A549 treated with dexamethasone at 1 μM for 4 hours (cell line): Measurements from ENCODE around the gene CD164. TPM values are rescaled to one million over a fixed set of nuclear protein-coding genes. Genes with fewer than 3 reads are reported as not detected.

Source experiments
- total RNA-seq: library from RNA; stranded (reverse); fragments of 200-300 nt; extraction: Qiagen RNA extraction; gene quantifications from 5 replicates; pipeline ENCODE4 v1.2.3, GENCODE V29; 2022

CD164 gene
- total RNA-seq = 90.8 to 118 TPM (median 107 TPM) in 5 replicates

DNA sequence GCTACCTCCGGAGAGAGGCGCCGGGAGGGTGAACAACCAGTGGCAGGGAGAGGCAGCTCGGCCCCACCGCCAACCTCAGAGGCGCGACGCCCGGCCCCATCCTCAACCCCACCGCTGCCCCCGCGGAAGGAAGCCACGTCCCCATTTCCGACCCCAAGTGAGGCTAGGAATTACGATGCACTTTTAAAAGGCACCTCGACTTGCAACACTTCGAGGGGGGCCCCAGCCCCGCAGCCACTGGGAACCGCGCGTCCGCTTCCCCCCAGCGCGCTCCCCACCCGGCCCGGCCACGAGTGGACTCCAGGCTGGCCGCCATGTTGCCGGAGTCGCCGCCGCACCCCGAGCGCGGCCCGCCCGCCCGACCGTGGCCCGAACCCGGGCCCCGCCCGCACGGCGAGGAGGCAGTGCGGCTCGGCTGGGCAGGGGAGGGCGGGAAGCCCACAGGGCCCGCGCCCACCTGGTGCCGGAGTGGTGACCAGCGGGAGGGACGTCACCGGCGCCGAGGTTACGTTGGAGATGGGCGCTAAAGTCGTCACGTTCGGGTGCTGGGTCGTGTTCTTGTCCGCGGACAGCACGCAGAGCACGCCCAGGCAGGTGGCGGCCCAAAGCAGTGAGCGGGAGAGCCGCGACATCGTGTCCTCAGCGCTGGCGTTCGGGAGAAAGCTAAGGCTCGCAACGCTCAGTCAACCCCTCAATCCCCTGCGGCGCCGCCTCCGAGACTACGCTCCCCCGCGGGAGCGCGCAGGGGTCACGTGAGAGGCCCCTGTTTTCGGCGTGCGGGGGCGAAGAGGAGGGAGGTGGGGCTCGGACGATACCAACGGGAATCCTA lies at the start of gene CD164:
TSS of gene CD164 (minus strand) at position 721 of the 829 bp plus-strand sequence. CDS start at position 632, 89 bp downstream.

Other genes starting within 250 kb of the CD164 start
- gene PPIL6, start 58.2 kb upstream of the CD164 start, total RNA-seq = 3.4 to 4.8 TPM (median 4.6 TPM) in 5 replicates
- gene SMPD2, start 58.3 kb upstream of the CD164 start, total RNA-seq = 11.5 to 15.4 TPM (median 14.7 TPM) in 5 replicates
- gene MICAL1, start 73.3 kb upstream of the CD164 start, total RNA-seq = 11.0 to 20.1 TPM (median 16.2 TPM) in 5 replicates
- 4.8 to 6.0 TPM (median 5.3 TPM) in 5 replicates for gene ZBTB24, start 100.8 kb upstream of the CD164 start, total RNA-seq